IMR-90 (cell line): ENCODE results near the gene CDX1. TPM values are rescaled to one million over a fixed set of nuclear protein-coding genes. Genes with fewer than 3 reads are reported as not detected.

ENCODE experiments used
- ATAC-seq: fragments of 200-7000 bp; cut with Tn5 transposase; 2 replicates; pipeline ENCODE4 v1.9.1; 2020; ENCODE audit warnings: low read depth, mild to moderate bottlenecking, moderate library complexity
- BruUV-seq: library from RNA; stranded (reverse); fragments of 400-500 nt; replicated peaks from 2 replicates; lab custom pipeline; 2021; lab: Mats Ljungman, UMichigan
- CTCF ChIA-PET: fragments of 300-600 bp; formaldehyde crosslinking; extraction: SDS; loops from one replicate; lab custom pipeline; 2021; ENCODE audit warnings: antibody characterized with exemption; lab: Yijun Ruan, JAX
- POLR2A ChIA-PET: fragments of 300-600 bp; sonication (Branson Sonifier 250); formaldehyde crosslinking; loops from one replicate; lab custom pipeline; 2022; ENCODE audit warnings: antibody characterized with exemption; ENCODE audit not compliant: unreplicated experiment; lab: Charles Lee
- DNase-seq: peaks from one replicate; pipeline ENCODE4 v3.0.0; 2013
- H2AFZ ChIP-seq: replicated peaks from 2 replicates; pipeline ENCODE3; 2013; ENCODE audit warnings: low read length, mild to moderate bottlenecking; ENCODE audit not compliant: poor library complexity
- H2AK5ac ChIP-seq: 2 replicates; pipeline ENCODE4 v1.6.1; 2013; ENCODE audit warnings: low read depth, low read length, inconsistent platforms
- H2AK9ac ChIP-seq: replicated peaks from 2 replicates; pipeline ENCODE3; 2013; ENCODE audit warnings: mild to moderate bottlenecking, low read depth, low read length, moderate library complexity; ENCODE audit not compliant: poor library complexity
- H2BK120ac ChIP-seq: 2 replicates; pipeline ENCODE4 v1.6.1; 2013; ENCODE audit warnings: low read depth, low read length, inconsistent platforms
- H2BK15ac ChIP-seq: 3 replicates; pipeline ENCODE4 v1.6.1; 2013; ENCODE audit warnings: low read depth, low read length, inconsistent platforms
- H2BK20ac ChIP-seq: 2 replicates; pipeline ENCODE4 v1.6.1; 2013; ENCODE audit warnings: low read depth, mild to moderate bottlenecking, inconsistent platforms, low read length, moderate library complexity
- H2BK5ac ChIP-seq: 2 replicates; pipeline ENCODE4 v1.6.1; 2013; ENCODE audit warnings: mild to moderate bottlenecking, low read depth, low read length, inconsistent platforms; ENCODE audit not compliant: poor library complexity, severe bottlenecking
- H3K14ac ChIP-seq: replicated peaks from 2 replicates; pipeline ENCODE4 v1.6.1; 2013; ENCODE audit warnings: low read depth, low read length, inconsistent platforms
- H3K18ac ChIP-seq: 2 replicates; pipeline ENCODE4 v1.6.1; 2013; ENCODE audit warnings: low read depth, low read length, control low read depth
- H3K23ac ChIP-seq: 2 replicates; pipeline ENCODE4 v1.6.1; 2013; ENCODE audit warnings: low read depth, low read length, inconsistent platforms
- H3K27ac ChIP-seq: 2 replicates; pipeline ENCODE4 v1.5.1; 2013; ENCODE audit warnings: mild to moderate bottlenecking, control low read depth, low read length; ENCODE audit not compliant: insufficient read depth
- H3K27me3 ChIP-seq: 2 replicates; pipeline ENCODE4 v1.6.1; 2013; ENCODE audit warnings: low read length; ENCODE audit not compliant: control insufficient read depth, insufficient read depth
- H3K36me3 ChIP-seq: 2 replicates; pipeline ENCODE4 v1.6.1; 2013; ENCODE audit warnings: low read length, mixed read lengths; ENCODE audit not compliant: control insufficient read depth, insufficient read depth
- H3K4ac ChIP-seq: 2 replicates; pipeline ENCODE4 v1.6.1; 2013; ENCODE audit warnings: low read depth, low read length, inconsistent platforms
- H3K4me1 ChIP-seq: 2 replicates; pipeline ENCODE4 v1.6.1; 2013; ENCODE audit warnings: low read length, mixed read lengths; ENCODE audit not compliant: control insufficient read depth, insufficient read depth
- H3K4me2 ChIP-seq: 2 replicates; pipeline ENCODE4 v1.6.1; 2013; ENCODE audit warnings: low read depth, mild to moderate bottlenecking, control low read depth, low read length, moderate library complexity
- H3K4me3 ChIP-seq: 2 replicates; pipeline ENCODE4 v1.5.1; 2013; ENCODE audit warnings: low read depth, mild to moderate bottlenecking, control low read depth, low read length, moderate library complexity; ENCODE audit not compliant: insufficient read depth
- H3K56ac ChIP-seq: 2 replicates; pipeline ENCODE4 v1.6.1; 2013; ENCODE audit warnings: low read length, inconsistent platforms; ENCODE audit not compliant: insufficient read depth; ENCODE audit errors: extremely low read depth
- H3K79me1 ChIP-seq, 2 experiments: 2 replicates each; pipeline ENCODE4 v1.6.1; 2013; ENCODE audit warnings: low read length in 2 of 2, inconsistent platforms in 1 of 2, low read depth in 1 of 2
- H3K9ac ChIP-seq: 2 replicates; pipeline ENCODE4 v1.6.1; 2013; ENCODE audit warnings: low read depth, low read length, control low read depth
- H3K9me1 ChIP-seq: 2 replicates; pipeline ENCODE4 v1.6.1; 2013; ENCODE audit warnings: low read length, inconsistent platforms; ENCODE audit not compliant: insufficient read depth
- H3K9me3 ChIP-seq: 2 replicates; pipeline ENCODE4 v1.6.1; 2013; ENCODE audit warnings: low read length; ENCODE audit not compliant: control insufficient read depth, insufficient read depth
- H4K20me1 ChIP-seq: 2 replicates; pipeline ENCODE4 v1.6.1; 2013; ENCODE audit warnings: low read length, inconsistent platforms; ENCODE audit not compliant: insufficient read depth
- H4K5ac ChIP-seq: 2 replicates; pipeline ENCODE4 v1.6.1; 2013; ENCODE audit warnings: mild to moderate bottlenecking, low read depth, low read length, control low read depth
- H4K8ac ChIP-seq, 2 experiments: 2 replicates each; pipeline ENCODE4 v1.6.1; 2013; ENCODE audit warnings: low read depth in 2 of 2, low read length in 2 of 2, control low read depth in 1 of 2, inconsistent platforms in 1 of 2
- H4K91ac ChIP-seq: 2 replicates; pipeline ENCODE4 v1.6.1; 2013; ENCODE audit warnings: low read depth, low read length, inconsistent platforms; ENCODE audit not compliant: insufficient read depth
- BHLHE40 ChIP-seq: fragments of 150-350 bp; IDR thresholded peaks from 2 replicates; pipeline ENCODE4 v1.6.1; 2016; ENCODE audit warnings: mild to moderate bottlenecking, low read depth, low read length
- CEBPB ChIP-seq: IDR thresholded peaks from 2 replicates; pipeline ENCODE4 v1.6.1; 2012; ENCODE audit warnings: low read depth, low read length, improper control_type of control experiment
- CHD1 ChIP-seq: IDR thresholded peaks from 2 replicates; pipeline ENCODE4 v1.6.1; 2012; ENCODE audit warnings: low read depth, low read length, improper control_type of control experiment
- CTCF ChIP-seq: conservative IDR thresholded peaks from 2 replicates; pipeline ENCODE4 v1.5.1; 2012; ENCODE audit warnings: mild to moderate bottlenecking, low read depth, low read length, improper control_type of control experiment
- FOS ChIP-seq: fragments of 150-350 bp; IDR thresholded peaks from 2 replicates; pipeline ENCODE4 v1.6.1; 2016; ENCODE audit warnings: low read depth, low read length
- MAFK ChIP-seq: IDR thresholded peaks from 2 replicates; pipeline ENCODE4 v1.6.1; 2012; ENCODE audit warnings: low read depth, low read length, improper control_type of control experiment
- MXI1 ChIP-seq: IDR thresholded peaks from 2 replicates; pipeline ENCODE4 v1.6.1; 2012; ENCODE audit warnings: low read depth, mild to moderate bottlenecking, low read length, moderate library complexity, borderline replicate concordance
- NFE2L2 ChIP-seq: fragments of 150-350 bp; IDR thresholded peaks from 2 replicates; pipeline ENCODE4 v1.6.1; 2016; ENCODE audit warnings: low read depth, mild to moderate bottlenecking, low read length
- POLR2A ChIP-seq: IDR thresholded peaks from 2 replicates; pipeline ENCODE4 v1.6.1; 2012; ENCODE audit warnings: mild to moderate bottlenecking, low read depth, low read length
- RAD21 ChIP-seq: IDR thresholded peaks from 2 replicates; pipeline ENCODE4 v1.6.1; 2012; ENCODE audit warnings: low read length, improper control_type of control experiment
- RCOR1 ChIP-seq: IDR thresholded peaks from 2 replicates; pipeline ENCODE4 v1.6.1; 2012; ENCODE audit warnings: mild to moderate bottlenecking, low read length, improper control_type of control experiment; ENCODE audit not compliant: insufficient replicate concordance
- RFX5 ChIP-seq: IDR thresholded peaks from 2 replicates; pipeline ENCODE4 v1.8.0; 2012; ENCODE audit warnings: low read depth, mild to moderate bottlenecking, low read length, moderate library complexity
- SMC3 ChIP-seq: fragments of 150-350 bp; IDR thresholded peaks from 2 replicates; pipeline ENCODE4 v1.6.1; 2016; ENCODE audit warnings: low read depth, mild to moderate bottlenecking, antibody characterized with exemption, low read length, moderate library complexity
- WGBS, 2 experiments: methylation state at CpG; one replicate each; pipeline versions ENCODE4 v1.1.5 to v1.1.7; 2013; ENCODE audit warnings: missing lambda C conversion rate in 2 of 2; ENCODE audit not compliant: insufficient read length in 1 of 2; ENCODE audit errors: extremely low coverage in 2 of 2; 5-methylcytosine and 5-hydroxymethylcytosine counted together
- dilution Hi-C: fragments of 300-500 bp; cut with HindIII; formaldehyde crosslinking; loops from one replicate; pipeline ENCODE4 v1.14.3; 2018; ENCODE audit warnings: low sequenced_read_pairs; ENCODE audit not compliant: unreplicated experiment
- in situ Hi-C: fragments of 300-500 bp; cut with MboI; formaldehyde crosslinking; loops from 3 replicates; pipeline ENCODE4 v1.14.3; 2019; ENCODE audit warnings: low sequenced_read_pairs, inconsistent platforms, mixed read lengths
- intact Hi-C: fragments of 100-400 bp; cut with micrococcal nuclease; formaldehyde crosslinking; loops from 2 replicates; pipeline ENCODE4 v1.10.0; 2022
- polyA plus RNA-seq, 3 experiments: library from polyadenylated mRNA; depleted of rRNA; stranded (reverse); fragments of >200 nt; gene quantifications; 2 replicates each; pipeline ENCODE4 v1.2.3, GENCODE V29; 2012; ENCODE audit warnings: low replicate concordance in 1 of 3
- total RNA-seq: library from RNA; depleted of rRNA; stranded (reverse); fragments of >200 nt; gene quantifications from 2 replicates; pipeline ENCODE4 v1.2.3, GENCODE V29; 2012

CDX1 gene
- total and polyA plus RNA-seq, 2 of the 4 experiments (the other 2 are of a cell fraction): 0.18 to 0.24 TPM

GRCh38 chr5:150196986-150197385 is 30.4 kb downstream of the CDX1 start:
- no peak overlapping the region for H2AK5ac ChIP-seq
- H4K5ac ChIP-seq: no peak overlapping the region
- WGBS, 2 experiments: 47% methylated on average over 3 of the region's 16 CpGs; no CpG with 5 or more reads in 1 of the 2 experiments
- H3K9me1 ChIP-seq: no peaks in the 10 kb centered on the region
- peaks cover 2% of the 10 kb centered on the region; the same call in 1 of the 2 replicates for H3K9me3 ChIP-seq
- H4K20me1 ChIP-seq: no peaks in the 10 kb centered on the region
- H3K4me3 ChIP-seq: no peak overlapping the region
- H3K27ac ChIP-seq: no peak overlapping the region
- H2BK15ac ChIP-seq: no peak overlapping the region
- H3K9ac ChIP-seq: no peak overlapping the region
- H2BK20ac ChIP-seq: no peak overlapping the region
- intact Hi-C loops (no loop called here), in situ Hi-C loops (no loop called here), dilution Hi-C loops (no loop called here)
- H3K4ac ChIP-seq: no peak overlapping the region
- DNase-seq (no peak), ATAC-seq (no peak)
- no peak overlapping the region for H2BK120ac ChIP-seq
- TF ChIP-seq RCOR1: no peak
- no peak for TF ChIP-seq CEBPB
- no peak for TF ChIP-seq SMC3
- no peak for TF ChIP-seq RFX5
- TF ChIP-seq FOS: no peak
- TF ChIP-seq CHD1: no peak
- no peak for TF ChIP-seq RAD21
- TF ChIP-seq MAFK: no peak
- TF ChIP-seq BHLHE40: no peak
- no peak for TF ChIP-seq NFE2L2
- no peak for TF ChIP-seq POLR2A
- TF ChIP-seq MXI1: no peak
- TF ChIP-seq CTCF: no peak
- H3K14ac ChIP-seq: no peak overlapping the region
- no peaks in the 10 kb centered on the region for H3K36me3 ChIP-seq
- ChIA-PET POLR2A (no interaction called here), CTCF (no interaction called here)
- H3K79me1 ChIP-seq: no peaks in the 10 kb centered on the region
- H3K23ac ChIP-seq: no peak overlapping the region
- H3K4me1 ChIP-seq: no peaks in the 10 kb centered on the region
- H3K18ac ChIP-seq: no peak overlapping the region
- BruUV-seq: no TSS peak
- H2AFZ ChIP-seq: no peak overlapping the region
- H3K56ac ChIP-seq: no peak overlapping the region
- H4K91ac ChIP-seq: no peak overlapping the region
- H3K4me2 ChIP-seq: no peak overlapping the region
- H2AK9ac ChIP-seq: no peak overlapping the region
- H3K27me3 ChIP-seq: peaks cover 71% of the 10 kb centered on the region
- no peak overlapping the region for H4K8ac ChIP-seq
- H2BK5ac ChIP-seq: no peak overlapping the region
